HG03354 (cell line): ENCODE measurements around the gene RAPH1.
A peak's percentile ranks its signal among the peaks of the same experiment; 100 is the strongest.

Source experiments
- ATAC-seq: cut with Tn5 transposase; IDR thresholded peaks from one replicate; pipeline ENCODE4 v1.9.1; 2021; ENCODE audit warnings: mild to moderate bottlenecking; ENCODE audit not compliant: unreplicated experiment, poor library complexity, severe bottlenecking

The RAPH1 gene

GRCh38 chr2:203492965-203493364 lies 42.1 kb downstream of the RAPH1 start:
- ATAC-seq, result no peak

DNA sequence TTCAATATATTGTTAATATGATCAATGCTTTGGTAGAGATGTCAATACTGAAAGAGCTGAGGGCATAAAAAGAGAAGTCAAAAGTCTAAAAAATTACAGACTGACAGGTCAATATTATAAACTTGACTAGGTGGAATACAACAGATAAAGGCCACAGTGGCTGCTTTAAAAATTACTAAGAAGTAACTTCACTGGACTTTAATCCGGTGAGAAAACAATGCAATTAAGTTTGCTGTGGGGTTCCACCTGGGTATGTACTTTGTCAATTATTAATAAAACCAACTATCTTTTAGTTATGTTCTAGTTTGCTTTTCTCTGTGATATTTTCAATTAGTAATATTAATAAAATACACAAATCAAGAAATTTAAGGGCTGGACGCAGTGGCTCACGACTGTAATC lies 44.7 kb downstream of the RAPH1 start:
- no peak for ATAC-seq

DNA sequence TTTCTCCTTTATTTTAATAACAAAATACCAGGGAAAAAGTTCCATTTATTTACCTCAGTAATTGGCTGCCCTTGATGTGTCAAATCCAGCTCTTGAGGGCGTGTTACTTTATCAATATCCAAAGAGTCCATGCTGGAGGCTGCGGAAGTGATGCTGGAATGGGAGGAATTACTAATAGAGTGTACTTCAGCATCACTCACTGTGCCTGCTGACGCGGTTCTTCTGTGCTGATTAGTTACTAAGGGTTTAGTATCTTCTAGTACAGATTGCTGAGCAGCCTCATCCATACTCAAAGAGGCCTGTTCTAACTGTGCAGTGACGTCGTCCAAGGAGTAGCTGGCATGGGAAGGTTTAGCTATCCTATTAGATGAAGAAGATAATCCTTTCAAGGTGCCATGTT lies 45.6 kb downstream of the RAPH1 start:
- no peak for ATAC-seq

DNA sequence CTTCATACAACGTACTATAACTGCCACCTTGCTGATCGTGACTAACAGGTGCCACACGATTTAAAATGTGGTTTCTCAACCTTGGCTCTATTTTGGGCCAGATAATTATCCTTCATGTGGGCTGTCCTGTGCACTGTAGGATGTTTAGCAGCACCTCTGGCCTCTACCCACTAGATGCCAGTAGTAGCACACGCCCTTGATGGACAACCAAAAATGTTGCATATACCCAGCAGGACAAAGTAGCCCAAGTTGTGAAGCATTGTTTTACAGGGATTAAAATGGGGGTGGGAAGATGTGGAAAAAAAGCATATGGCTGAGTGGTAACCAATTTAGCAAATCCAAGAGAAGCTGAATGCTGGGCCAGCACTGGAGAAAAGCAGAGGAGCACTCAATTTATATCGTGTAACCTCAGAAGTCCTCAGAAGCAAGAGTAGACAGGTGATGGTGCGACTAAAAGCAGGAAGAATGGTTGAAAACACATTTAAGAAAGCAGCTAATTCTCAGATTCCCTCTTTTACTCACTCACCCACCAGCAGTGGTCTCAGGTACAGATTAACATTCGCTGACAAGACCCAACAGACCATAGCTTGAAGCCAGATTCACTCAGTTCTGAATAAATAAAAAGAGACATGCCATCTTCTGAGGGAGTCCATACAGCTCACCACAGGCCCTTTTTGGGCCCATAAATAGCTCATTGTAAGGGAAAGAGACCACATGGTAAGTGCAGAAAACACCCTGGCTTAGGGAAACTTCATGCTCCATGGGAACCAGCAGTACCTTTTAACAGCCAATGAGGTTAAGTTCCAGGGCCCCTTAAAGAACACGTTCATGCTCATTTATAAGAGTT lies 50.6 kb downstream of the RAPH1 start:
- peak; percentile 76 for ATAC-seq

DNA sequence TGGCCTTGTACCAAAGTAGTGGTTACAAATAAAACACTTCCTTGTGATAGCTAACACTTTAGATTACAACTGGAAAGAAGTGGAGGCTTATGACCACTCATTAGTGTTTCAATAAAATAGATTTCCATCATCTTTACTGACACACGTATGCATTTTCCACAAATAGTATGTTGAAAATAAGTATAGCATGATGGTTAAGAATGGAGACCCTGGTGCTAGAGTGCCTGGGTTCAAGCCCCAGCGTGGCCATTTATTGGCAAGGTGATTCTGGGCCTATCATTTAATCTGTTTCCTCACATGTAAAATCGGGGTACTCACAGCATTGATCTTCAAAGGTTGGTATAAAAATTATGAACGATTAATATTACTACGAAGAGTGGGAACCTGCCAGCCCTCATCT lies 54.5 kb downstream of the RAPH1 start:
- no peak for ATAC-seq

DNA sequence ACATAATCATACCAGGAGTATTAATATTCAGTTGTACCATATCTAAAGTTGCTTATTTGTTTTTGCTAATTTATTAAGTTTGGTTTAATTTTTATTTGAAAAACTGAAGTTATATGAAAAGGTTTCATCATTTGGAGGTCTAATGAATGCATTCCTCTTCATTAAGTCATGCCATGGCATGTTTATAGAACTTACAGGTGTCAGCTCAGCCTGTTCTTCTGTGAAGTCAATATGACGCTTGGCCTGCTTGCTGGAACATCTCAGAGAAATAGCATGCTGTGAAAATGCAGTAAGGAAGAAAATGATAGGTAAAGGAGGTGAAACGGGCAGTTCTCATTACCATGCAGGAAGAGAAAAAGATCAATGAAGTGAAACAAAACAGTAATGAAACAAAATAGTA lies 58.2 kb downstream of the RAPH1 start:
- ATAC-seq, result no peak

DNA sequence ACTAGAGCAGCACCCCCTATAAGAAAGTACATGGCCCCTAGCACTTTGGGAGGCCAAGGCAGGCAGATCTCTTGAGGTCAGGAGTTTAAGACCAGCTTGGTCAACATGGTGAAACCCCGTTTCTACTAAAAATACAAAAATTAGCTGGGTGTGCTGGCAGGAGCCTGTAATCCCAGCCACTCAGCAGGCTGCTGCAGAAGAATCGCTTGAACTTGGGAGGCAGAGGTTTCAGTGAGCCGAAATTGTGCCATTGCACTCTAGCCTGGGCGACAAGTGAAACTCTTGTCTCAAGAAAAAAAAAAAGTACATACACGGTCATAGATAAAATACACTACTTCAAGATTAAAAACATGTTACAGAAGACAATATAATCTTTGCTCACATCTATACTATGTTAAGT lies 63.8 kb downstream of the RAPH1 start:
- no peak for ATAC-seq

DNA sequence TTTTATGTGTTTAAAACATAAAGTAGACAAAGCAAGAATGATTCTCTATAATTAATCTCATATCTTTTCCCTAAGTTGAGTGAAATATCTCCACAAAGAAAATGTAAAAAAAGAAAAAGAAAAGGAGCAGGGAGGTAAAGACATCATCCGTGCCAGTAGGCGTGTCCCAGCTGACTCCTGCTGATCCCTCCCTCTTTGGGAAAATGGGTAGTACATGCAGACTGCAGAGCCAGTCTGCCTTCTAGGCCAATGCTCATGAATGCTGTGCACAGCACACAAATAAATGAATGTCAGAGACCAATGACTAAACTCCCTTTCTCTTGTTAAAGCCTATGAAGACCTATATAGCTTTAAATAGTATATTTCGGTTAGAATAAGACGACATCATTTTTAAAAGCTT lies 64.7 kb downstream of the RAPH1 start:
- ATAC-seq, result no peak

GRCh38 chr2:203469546-203469945 lies 65.6 kb downstream of the RAPH1 start:
- no peak for ATAC-seq

- no peak for ATAC-seq
Observed at GRCh38 chr2:203463266-203463678, 71.8 kb downstream of the RAPH1 start.

- no peak for ATAC-seq
Observed at GRCh38 chr2:203462308-203462707, 72.8 kb downstream of the RAPH1 start.

DNA sequence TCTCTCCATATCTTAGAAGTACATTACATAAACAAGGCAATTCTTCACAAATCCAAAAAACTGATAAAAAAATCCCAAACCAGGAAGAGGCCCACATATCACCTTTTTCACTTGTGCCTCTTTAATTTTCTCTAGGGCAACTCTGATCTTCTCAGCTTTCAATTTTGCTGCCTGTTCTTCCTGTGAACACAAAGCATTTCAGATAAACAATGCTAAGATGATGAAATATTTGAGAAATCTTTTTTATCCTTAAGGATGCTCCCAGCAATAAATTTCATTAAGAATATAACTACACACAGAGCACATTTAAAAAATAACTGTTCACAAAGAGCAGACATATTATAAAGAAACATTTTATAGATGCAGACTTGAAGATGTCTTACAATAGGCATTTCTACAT lies 73.4 kb downstream of the RAPH1 start:
- ATAC-seq, result no peak

DNA sequence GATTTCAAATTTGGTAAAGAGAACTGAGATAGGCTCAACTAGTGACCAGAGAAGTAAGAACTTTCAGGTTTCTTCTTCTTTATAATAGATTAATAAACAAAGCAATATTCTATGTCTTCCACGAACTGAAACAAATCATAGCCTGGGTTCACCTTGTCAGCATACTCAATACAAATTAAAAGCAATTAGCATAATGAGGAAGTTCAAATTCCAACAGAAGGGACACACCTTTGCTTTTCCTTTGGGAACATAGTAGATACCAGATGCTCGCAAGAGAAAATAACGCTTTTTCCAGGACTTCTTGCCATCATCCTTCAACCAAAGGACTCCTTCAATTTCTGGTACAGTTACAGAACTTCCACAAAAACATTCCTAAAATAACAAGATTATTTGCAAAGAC lies 79.9 kb downstream of the RAPH1 start:
- ATAC-seq, result no peak

- ATAC-seq, result peak; percentile 60
Observed at GRCh38 chr2:203453858-203454451, 81.1 kb downstream of the RAPH1 start.

DNA sequence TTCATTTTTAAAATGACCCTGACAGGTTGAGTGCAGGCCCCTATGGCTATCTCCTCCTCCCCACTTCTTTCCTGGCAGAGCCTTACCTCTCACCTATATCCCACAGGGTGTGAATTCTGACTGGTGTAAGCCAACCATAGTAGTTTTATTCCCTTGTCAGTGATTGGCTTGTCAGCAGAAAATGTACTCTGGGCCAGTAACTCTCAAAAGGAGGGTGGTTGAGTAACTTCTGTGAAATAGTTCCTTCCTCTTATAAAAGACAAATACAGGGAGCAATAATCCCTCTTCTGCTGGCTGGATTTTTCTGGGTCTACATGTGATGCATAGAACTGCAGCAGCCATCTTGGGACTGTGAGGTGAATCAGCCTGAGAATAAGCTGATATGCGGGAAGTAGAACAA lies 83.4 kb downstream of the RAPH1 start:
- ATAC-seq, result no peak

DNA sequence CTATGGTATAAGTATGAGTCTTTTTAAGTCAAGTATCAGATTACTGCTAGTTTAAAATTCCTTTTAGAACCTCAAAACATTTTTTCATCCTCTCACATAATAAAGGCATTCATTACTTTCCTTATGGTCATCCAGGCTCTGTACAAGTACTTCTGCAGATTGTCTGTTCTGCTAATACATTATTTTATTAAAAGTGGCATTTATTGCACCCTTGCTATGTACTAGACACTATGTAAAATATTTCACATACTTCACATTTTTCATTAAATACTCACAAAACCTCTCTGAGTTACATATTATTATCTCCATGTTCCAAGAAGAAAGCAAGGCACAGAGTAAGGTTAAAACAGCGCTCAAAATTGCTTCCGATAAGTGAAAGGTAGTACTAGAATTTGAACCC lies 84.1 kb downstream of the RAPH1 start:
- no peak for ATAC-seq

DNA sequence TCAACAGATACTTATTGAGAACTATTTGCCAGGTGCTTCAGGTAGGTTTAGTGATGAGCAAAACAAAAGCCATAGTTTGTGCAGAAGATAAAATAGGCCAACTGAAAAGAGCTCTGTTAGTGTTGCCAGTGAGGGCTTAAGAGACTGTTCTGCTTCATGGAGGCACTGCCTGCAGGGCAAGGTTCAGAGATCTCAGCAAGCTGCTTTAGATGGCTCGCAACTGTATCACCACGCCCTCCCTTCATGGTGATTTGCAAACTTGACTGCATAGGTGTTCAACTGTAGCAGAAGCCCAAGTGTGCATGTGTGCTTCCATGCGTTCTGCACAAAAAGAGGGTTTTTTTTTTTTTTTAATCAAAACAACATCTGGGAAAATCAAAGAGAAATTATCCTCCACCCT lies 84.5 kb downstream of the RAPH1 start:
- ATAC-seq, result no peak

- ATAC-seq, result no peak
Observed at GRCh38 chr2:203446780-203447179, 88.3 kb downstream of the RAPH1 start.

DNA sequence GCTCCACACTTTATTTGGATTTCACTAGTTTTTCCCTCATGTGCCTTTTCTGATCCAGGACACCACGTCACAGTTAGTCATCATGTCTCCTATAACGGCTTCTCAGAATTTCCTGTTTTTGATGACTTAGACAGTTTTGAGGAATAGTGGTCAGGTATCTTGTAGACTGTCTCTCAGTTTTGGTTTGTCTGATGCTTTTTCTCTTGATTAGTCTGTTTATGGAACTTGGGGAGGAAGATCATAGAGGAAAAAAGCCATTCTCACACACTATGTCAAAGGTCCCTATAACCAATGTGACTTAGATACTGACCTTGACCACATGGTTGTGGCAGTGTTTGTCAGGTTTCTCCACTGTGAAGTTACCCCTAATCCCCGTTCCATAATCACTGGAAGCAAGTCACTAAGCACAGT lies 89.0 kb downstream of the RAPH1 start:
- no peak for ATAC-seq

DNA sequence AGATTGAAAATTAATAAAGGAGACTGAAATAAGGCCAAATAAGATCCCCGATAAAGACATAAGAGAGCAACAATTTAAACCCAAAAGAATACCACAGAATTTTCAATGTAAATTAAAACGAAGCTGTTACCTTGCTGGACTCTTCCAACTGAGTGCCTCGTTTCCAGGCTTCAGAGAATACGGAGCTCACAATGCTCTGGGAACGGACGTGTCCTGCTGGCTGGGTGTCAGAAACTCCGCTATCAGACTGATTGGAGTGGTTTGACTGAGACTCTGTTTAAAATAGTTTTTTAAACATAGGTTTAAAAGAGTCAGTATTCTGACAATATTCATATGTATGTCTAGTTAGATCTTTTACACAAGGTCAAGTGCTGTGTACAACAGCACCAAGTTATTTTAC lies 90.4 kb downstream of the RAPH1 start:
- no peak for ATAC-seq

GRCh38 chr2:203442463-203442862 lies 92.6 kb downstream of the RAPH1 start:
- ATAC-seq, result no peak

DNA sequence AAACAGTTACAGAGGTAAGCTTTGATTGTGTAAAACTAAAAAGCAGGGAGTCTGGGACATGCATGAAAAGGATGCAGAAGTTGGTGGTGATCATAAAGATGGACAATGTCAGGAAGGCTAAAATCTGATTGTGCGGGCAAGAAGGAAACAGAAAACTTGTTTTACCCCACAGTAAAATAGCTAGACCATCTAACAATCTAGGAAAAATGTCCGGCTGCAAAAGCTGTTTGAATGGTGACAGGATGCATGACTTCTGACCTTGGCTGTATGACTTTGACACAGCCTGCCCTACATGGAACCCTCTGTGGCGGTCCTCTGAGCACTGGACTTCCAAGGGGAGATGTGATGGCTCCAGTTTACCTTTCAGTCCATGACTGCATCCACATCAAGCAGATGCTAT lies 93.6 kb downstream of the RAPH1 start:
- ATAC-seq, result no peak
